ENCODE measurements around the gene MAGI1.
"Not testable (repeated sequence)": the region's sequence is repeated elsewhere in the genome, so short reads cannot be mapped to it uniquely, and the experiment has no call there.

The MAGI1 gene

DNA sequence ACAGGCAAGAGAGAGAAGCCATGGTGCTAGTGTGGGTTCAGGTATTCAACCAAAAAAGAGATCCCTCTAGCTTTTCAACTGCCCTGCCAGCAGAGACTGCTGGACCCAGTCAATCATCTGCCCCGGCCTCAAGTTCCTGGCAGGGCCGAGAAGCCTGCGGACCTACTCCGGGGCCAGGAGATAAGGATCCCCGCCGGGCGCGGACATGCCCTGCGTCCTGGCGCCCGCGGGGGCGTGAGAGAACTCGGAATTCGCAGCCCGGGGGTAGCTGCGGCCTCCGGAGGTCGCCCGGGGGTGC lies 821 bp upstream of the MAGI1 start:
- peak; percentile 49 for DNase-seq (ENCODE audit: low spot score)

DNA sequence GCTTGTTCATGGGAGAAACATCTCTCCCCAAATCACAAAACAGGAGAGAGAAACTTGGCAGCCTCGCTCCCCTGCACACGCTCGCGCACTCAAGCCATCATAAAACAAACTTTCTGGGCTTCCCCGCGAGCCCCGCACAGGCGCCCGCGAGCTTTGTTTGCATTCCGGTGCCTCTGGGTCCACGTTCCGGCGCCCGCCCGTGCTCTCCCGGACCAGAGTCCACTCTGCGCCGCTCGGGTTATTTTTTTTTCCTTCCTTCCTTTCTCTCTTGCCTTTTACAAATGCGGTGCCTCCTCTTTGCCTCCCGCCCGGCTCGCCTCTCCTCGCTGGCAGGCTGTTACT lies 363 bp downstream of the MAGI1 start:
- DNase-seq (ENCODE audit: low spot score): no peak

DNA sequence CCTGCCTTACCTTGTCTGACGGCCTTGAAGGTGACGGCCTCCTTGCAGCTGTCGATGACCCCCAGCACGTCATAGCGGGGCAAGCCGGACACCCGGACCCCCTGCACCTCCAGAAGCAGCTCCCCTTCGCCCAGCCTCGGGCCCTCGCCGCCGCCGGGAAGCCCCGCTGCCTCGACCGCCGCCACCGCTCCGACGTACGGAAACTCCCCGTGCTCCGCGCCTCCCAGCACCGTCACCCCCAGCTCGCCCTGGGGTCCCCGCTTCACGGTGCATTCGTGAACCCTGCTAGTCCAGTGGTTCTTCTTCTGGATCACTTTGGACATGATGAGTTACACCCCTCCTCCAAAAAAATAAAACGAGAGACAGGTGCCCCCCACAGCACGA lies 740 bp downstream of the MAGI1 start:
- DNase-seq (ENCODE audit: low spot score): peak; percentile 9

DNA sequence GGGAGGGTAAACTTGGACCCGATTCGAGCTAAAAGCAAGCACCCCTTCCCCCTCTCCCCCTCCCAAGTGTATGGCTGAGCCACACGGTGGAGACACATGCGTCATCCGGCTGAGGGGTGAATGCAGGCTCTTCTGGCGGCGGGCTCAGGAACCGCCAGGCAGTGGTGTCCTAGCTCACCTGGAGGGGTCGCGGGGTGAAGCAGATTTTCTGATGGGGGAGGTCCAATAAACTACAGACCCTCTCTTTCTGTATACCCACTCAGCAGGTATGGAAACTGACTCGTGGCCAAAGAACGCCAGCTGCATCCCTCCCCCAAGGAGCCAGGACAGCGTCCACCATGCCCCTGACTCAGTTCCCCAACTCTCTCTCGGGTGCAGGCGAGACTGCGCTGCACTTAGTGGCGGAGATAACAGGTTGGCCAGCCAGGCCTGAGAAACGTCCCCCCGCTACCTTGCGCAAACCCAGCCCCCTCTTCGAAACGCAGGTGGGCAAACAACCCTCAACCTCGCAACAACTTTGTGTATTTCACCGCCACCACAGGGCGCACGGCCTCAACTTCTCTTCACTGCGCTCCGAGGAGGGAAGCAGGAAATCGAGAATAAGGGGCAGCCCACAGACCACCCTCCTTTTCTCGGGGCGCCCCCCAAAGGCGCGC lies 1.3 kb downstream of the MAGI1 start:
- peak; percentile 65 for DNase-seq (ENCODE audit: low spot score)

DNA sequence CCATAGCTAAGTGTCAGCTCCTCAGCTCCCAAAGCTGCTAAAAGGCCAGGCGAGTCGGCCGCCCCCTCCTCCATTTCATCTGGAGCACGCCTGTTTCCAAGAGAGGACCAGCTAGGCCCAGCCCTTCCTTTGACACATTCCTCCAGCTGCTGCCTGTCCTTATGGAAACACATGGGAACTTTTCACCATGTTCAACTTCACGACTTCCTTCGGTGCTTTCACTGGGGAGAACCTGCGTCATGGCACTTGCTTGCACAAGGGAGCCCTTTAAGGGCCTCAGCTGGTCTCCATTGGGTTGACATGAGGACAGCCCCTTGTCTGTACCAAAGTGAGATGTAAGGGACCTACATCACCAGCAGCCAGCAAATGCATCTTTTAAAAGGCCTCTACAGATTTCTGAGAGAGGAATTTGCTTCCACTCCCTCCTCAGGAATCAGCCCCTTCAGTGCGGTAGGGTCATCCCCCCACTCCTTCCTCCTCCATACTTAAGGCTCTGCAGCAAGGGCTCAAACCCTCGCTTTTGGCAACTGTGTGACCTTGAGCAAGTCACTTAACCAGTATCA lies 2.1 kb downstream of the MAGI1 start:
- DNase-seq (ENCODE audit: low spot score): peak; percentile 20

DNA sequence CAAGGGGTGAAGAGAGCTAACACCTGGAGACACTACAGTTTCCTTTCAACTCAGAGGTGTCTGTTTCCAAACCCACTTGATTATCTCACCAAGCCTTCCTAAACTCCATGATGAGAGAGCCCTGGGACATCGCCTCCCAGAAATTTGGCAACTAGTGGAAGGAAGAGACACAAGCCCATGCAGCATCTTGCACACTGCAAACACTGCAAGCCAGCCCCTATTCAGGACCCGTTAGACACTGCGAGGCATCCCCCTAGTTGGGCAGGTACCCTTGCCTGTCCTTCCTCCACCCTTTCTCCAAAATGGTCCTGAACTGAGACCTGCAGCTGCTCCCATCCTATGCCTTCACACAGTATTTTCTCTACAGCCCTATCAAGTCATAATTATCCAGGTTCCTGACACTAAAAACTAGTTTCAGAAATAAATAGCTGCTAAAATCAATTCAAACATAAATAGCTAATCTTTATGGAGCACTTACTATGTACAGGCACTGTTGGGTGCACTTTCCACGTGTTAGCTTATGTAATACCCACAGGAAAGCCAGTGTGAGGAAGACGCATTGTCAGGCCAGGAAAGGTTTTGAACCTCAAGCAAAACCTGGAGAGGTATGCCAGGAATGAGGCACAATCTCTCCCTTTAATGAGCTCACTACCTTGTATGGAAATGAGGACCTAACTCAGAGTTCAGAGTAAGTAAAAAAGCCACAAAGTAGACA lies 2.8 kb downstream of the MAGI1 start:
- peak; percentile 74 for DNase-seq (ENCODE audit: low spot score)

DNA sequence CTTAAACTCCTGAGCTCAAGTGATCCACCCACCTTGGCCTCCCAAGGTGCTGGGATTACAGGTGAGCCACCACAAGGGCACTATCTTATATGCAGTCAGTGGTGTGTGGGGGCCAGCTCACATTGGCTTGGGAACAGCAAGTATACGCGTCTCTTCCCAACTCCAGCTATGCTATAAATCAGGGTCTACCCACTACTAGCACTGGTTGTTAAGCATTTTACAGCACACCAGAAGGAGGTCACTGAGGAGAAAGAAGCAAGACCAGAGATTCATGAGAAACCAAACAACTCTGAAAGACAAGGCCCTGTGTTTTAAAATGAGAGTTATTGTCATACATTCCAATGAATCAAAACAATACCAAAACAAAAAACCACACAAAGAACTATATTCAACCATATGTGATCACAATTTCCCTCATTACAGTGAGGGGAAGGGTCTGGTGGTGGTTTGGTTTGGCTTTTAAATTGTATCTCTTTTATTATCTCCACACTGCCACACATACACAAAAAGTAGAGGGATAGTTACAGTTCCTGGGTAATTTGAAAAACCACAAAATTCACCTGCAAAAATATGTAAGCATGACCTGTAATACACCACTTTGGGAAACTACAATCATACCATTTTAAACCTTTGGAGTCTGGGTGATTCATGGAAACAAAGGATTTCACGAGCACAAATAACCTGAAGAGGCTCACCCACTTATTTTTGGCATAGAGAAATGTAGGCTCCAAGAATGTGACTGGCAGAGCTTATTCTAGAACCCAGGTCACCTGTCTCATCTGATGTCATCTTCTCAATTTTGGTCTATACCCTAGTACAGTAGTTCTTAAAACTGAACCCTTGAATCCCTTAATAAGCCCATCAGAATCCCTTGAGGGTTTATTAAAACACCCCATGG lies 5.2 kb downstream of the MAGI1 start:
- DNase-seq (ENCODE audit: low spot score): no peak

DNA sequence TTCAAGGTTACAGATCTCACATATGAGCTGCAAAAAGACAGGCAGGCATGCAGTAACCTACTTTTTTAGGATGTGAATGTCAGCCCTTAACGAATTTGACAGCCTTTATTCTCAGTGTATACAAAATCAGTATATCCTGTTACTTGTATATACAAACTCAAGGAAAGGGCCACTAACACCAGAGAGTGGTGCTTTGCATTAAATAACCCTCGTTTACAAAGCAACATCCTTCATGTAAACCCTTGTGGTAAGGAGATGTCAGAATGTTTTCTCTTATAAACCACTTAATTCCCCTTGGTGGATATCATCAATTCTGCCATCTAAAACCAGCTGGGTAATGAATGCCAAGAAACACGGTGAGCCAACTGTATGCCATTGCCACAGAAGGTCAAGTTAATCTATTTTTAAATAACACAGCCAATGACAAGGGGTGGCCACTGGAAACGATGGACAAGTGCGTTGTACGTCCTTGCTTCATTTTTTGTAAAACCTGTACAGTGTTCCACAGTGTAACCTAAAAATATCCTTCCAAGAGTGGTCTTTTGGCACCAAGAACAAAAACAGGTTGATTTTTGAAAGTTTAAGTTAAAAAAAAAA lies 7.5 kb downstream of the MAGI1 start:
- DNase-seq (ENCODE audit: low spot score): no peak

DNA sequence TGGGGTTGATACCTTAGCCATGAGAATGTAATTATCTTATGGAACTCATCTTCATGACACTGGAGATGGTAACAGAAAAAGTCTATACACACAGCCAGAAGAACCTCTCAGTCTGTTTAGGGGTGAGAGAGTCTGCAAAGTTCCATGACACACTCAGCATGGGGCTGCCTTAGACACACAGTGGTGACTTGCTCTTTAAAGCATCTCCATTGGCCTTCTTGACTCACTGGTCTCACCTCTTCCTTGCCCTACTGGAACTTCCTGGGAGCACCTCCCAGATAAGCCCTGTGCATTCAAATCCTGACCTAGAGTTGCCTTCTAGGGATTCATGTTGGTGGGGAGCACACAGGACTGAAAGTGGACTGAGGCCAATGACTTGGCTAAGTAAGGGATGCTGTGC lies 9.3 kb downstream of the MAGI1 start:
- peak; percentile 59 for DNase-seq (ENCODE audit: low spot score)

DNA sequence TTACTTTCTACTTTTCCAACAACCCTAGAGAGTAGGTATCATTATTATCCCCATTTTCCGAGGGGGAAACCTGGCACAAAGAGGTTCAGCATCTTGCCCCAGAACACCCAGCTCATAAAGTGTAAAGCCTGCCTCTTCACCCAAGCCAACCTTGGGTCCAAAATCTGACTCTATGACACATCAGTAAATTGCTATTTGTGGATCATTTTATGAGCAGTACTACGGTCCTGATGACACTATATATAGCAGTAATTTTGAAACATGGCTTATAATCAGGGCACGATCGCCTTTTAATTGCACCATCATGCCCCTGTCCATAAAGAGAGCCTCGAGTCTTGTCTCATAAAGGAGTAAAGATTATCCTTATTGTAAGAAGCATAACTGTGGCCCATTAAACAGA lies 9.7 kb downstream of the MAGI1 start:
- no peak for DNase-seq (ENCODE audit: low spot score)

DNA sequence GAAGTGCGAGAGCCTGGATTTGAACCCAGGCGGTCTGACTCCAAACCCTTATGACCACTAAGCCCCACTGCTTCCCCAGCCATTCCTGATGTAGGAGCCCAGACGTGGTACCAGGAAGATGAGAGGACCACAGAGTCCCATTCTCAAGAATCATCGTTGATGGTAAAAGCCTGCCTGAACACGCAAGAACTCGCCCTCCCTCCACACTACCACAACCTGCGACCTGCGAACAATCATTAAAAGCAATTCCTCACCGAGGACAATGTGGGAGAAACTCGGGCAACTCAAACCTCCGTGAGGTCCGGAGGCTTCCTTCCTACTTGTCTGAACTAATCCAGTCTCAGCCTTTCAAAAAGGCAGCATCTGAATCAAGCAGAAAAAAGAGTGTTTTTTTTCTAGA lies 10.3 kb downstream of the MAGI1 start:
- no peak for DNase-seq (ENCODE audit: low spot score)

DNA sequence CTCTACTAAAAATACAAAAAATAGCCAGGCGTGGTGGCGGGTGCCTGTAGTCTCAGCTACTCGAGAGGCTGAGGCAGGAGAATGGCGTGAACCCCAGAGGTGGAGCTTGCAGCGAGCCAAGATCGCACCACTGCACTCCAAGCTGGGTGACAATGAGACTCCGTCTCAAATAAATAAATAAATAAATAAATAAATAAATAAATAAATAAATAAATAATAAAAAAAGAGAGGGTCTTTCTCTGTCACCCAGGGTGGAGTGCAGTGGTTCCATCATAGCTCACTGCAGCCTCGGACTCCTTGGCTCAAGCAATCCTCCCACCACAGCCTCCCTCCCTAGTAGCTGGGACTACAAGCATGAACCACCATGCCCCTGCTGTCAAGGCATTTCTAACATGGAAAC lies 11.6 kb downstream of the MAGI1 start:
- not testable (repeated sequence) for DNase-seq (ENCODE audit: low spot score)

DNA sequence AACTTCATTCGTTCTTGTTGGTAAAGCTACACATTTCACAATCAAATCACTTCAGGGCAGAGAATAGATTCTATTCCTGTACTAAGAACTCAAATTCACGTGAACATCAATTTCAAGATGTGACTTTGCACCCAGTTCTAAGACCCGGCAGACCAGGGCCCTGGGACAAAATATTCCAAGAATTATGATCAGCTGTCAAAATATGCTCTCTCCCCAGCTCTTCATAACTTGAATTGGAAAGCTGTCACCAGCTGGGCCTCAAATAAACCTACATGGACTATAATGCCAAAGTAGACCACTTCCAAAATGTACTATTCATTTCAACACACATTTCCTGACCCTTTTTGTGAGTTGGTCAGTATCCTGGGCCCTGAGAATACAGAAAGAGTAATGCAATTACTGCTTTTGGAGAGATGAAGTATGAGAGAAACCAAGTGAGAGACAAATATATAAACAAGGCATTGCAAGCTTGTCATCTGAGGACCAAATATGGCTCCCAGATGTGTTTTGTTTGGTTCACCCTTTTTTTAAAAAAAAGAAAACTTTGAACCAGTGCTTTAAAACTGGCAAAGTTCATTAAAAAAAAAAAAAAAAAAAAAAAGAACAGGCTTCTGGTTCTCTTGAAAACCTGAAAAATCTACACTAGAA lies 14.9 kb downstream of the MAGI1 start:
- DNase-seq (ENCODE audit: low spot score): no peak

DNA sequence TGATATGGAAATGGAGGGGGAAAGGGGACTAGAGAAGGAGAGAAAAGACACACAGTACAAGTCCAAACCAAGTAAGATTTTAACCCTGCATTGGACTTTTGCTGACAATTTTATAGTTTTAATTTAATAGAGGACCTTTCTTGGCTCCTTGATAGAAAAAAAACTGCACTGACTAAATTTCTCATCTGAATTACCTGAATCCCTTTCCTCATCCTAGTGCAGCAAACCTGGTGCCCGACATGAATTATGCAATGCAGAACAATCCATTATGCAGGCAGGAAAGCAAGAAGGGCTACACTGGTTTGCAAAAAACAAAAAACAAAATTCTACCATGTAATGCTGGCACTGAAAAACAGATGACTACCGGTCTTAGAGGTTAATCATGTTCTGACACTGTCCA lies 15.5 kb downstream of the MAGI1 start:
- no peak for DNase-seq (ENCODE audit: low spot score)

DNA sequence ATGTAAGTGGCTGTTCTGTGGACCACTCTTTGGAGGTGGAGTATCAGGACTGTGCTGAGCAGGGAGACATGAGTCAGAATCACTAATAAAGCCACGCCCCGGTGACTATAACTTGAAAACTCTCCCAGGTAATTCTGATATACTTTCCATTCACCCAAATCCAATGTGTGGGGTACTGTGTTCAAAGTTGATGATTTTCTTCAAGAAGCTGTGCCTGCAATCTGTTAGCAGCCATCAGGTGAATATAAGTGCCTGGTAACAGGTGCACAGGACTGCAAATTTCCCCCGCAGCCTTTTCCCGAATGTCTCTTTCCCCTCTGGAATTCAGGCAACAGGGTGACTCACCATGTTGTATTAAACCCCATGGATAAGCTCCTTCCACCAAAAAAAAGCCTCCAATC lies 17.0 kb downstream of the MAGI1 start:
- DNase-seq (ENCODE audit: low spot score): peak; percentile 58

DNA sequence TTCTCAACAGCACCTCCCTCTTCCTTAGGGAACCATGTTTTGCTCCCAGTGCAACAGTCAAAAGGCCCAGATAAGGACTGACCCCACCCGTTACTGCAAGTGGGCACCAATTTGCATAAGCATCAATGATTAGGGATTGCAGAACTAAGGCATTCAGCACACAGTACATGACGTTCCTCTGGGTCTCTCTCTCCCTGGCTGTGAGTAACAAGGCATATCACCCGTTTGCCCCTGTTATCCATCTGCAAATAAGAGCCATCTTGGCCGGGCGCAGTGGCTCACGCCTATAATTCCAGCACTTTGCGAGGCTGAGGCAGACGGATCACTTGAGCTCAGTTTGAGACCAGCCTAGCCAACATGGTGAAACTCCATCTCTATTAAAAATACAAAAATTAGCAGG lies 18.8 kb downstream of the MAGI1 start:
- DNase-seq (ENCODE audit: low spot score): no peak

DNA sequence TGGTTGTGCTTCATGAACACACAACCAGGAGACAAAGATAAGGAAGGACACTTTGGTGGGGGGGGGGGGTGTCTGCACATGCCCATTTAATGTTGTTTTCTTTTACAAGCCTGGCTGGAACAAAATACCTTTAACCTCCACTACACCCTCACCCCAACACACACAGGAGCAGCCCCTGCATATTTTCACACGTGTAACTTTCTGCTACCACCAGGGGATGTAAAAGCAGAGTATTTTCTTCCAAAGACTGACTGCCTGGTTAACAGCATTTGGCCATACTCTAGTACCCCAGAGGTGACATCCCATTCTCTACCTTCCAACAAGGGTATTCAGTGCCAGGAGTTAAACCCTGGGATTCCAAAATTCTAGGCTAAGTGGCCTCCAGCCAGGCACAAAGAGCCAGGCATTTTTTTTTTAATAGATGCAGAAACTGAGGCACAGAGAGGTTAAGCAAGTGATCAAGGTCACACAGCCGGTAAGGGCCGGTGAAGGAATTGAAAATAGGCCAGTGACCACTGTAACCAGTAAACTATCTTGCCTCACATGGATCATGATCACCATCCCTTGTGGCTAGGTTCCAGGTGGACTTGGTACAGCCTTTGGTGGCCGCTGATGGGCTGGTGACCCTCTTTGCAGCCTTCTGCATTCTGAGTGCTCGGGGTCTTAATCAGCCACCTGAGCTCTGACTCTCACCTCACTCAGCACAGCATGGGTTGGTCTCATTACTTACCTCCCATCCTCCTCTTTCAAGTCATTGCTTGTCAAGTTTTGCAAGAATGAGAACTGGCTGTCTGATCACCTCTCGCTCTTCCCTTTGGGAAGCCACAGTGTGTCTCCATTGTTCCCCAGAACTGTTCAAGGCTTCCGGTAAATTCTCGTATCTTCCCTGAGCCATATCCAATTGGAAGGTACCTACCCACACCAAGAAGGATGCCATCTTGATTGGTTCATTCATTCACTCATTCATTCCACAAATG lies 20.4 kb downstream of the MAGI1 start:
- DNase-seq (ENCODE audit: low spot score): no peak

DNA sequence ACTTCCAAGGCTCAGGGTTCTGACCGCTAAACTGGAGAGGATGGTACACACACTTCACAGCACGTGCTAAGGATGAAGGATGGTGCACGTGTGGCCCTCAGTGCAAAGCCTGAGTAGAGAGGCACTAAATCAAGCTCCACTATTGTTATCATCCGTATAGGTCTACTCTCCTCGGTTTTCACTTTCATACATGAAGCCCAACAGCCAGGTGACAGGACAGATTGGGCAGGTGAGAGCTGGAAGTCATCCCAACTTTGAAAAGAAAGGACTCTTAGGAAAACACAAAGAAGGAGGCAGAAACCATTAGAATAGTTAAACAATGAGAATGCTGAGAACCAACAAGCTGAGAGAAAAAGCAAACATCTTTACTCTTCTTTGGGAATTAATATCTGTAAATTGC lies 21.1 kb downstream of the MAGI1 start:
- no peak for DNase-seq (ENCODE audit: low spot score)

DNA sequence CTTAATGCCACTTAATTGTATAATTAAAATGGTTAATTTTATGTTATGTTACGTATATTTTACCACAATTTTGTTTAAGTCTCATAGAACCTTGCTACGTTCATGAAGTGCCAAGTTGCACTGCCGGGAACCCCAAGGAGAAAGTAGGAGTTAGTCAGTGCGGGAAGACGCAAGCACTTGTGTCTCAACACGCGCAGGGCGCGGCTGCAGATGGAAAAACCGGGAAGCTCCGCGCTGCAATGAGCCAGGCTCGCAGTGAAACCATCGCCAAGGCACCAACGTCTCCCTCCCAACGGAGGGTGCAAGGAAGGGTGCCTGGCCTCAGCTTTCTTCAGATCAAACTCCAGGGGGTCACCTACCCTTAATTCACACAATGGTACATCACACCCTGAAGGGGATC lies 21.6 kb downstream of the MAGI1 start:
- DNase-seq (ENCODE audit: low spot score): no peak

DNA sequence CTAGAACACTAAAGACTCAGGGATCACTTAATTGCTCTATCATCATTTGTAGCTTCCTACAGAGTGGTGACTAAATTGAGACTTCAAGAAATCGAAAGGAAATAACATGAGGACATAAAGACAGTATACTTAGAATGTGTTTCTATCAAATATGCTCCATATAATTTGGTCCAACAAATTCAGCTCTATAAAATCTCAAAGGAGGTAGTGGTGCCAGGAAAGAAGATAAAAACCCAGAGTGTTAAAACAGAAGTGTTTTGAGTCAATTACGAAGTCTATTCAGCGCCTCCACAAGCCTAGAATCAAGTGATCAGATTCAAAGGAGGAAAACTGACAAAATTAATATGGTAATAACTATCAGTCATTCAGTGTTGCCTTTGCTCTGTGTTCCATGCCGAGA lies 22.9 kb downstream of the MAGI1 start:
- no peak for DNase-seq (ENCODE audit: low spot score)

DNA sequence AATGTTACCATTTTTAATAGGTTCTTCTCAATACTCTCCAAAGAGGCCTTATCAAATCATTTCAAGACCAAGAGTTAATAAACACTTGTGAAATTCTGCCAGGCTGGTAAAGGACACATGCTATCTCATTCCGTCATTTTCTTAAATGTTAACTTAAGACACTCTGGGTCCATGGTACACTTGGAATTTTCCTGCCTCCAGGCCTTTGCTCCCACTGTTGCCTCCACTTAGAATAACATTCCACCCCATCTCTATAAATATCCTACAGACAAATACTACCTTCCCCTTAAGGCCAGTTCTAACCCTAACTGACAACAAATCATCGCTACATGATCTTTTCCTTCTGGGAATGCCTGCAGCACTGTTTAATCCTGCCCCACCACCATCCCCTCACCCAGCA lies 24.1 kb downstream of the MAGI1 start:
- no peak for DNase-seq (ENCODE audit: low spot score)

Measured in kidney tubule cell (primary cell).